HG03045 (cell line): ENCODE data around the gene BAIAP2.

Source experiments
- ATAC-seq: cut with Tn5 transposase; IDR thresholded peaks from one replicate; pipeline ENCODE4 v1.9.1; 2021; ENCODE audit warnings: mild to moderate bottlenecking, moderate library complexity; ENCODE audit not compliant: unreplicated experiment

BAIAP2 gene

DNA sequence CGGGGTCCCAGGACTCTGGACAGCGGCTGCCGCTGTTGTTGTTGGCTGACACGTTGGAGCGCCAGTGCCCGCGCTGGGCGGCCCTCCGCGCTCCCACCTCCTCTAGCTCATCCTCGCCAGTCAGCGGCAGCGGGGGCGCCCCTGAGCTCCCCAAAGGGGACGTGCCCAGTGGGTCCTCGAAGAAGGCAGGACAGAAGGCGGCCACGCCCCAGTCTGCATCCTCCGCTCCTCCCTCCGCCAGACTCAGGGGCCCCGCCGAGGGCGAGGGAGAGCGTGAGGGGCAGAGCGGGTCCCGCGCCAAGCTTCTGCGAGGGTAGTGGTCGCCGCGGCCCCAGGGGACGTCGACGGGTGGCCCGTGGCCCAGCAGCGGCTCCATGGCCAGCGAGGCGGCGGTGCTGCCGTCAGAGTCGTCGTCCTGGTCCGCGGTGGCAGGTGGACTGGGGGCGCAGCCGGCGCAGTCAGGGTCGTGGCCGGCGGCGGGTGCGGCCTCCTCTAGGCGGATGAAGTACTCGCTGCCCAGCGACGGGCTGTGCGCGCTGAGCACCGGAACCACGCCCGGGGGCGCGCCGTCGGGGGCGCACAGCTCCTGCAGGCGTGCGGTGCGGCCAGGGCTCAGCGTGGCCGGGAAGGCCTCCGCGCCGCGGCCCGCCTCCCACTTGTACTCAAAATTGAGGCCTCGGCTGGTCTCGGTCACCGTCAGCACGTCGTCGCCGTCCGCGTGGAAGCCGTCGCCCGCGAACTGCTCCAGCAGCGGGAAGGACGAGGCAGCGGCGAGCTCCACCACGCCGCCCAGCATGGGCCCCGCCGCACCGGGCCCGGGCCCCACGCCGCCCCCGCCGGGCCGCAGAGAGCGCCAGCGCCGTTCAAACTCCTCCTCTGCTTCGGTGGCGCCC, 87.1 kb downstream of the BAIAP2 start:
- ATAC-seq, result no peak

DNA sequence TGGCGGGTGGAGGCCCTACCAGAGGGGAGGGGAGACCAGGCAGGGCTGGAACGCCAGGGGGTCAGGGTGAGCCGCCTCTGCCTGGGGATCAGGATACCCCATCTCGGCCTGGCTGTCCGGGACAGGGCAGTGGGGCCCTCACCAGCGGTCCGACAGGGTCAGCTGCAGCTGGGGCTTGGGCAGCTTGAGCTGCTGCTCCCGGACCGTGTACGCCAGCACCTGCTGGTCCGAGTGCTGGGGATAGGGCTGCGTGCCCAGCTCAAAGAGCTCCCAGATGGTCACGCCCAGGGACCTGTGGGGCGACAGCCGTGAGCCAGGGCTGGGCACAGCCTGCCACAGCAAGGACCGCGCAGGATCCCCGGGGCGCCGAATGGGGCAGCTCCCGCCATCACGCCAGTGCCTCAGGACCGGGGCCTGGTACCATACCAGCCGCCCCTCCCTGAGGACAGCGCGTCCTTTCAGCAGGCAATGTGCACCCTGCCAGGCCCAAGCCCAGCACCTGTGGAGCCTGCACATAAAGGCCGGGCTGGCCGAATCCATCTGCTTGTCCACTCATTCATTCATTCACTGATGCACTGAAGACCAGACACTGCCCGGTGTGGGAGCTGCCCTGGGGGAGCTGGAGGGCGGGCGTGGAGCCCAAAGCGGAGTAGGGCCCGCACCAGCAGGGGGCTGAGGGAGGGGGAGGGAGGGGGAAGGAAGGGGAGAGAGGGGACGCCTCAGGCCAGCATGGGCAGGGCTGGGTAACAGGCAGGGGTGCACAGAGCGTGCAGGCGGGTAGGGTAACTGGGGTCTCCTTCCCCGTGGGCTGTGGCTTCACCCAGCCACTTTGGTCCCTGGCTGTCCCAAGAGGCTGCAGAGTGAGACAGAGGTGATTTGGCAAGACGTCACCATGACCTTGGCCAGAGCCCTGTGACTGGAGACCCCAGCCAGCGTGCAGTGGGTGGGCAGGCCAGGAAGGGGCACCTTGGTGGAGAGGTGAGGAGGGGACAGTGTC, 88.4 kb downstream of the BAIAP2 start:
- ATAC-seq, result no peak

DNA sequence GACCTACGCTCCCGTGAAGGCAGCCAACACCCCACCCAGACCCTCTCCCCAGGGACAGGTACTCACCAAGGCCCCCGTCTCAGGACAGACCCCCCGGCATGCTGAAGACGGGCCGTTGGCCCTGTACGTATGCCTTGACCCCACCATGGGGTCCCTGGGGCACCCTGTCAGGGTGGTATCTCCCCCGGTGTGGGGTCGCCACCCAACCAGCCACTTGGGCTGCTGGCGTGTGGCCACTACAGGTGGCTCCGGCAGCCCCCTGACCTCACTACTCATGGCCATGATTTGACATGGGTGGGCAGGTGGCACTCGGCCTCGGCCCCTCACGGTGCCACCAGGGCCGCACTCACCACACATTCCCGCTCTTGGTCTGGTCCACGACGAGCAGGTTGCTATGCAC, 89.4 kb downstream of the BAIAP2 start:
- ATAC-seq, result no peak

DNA sequence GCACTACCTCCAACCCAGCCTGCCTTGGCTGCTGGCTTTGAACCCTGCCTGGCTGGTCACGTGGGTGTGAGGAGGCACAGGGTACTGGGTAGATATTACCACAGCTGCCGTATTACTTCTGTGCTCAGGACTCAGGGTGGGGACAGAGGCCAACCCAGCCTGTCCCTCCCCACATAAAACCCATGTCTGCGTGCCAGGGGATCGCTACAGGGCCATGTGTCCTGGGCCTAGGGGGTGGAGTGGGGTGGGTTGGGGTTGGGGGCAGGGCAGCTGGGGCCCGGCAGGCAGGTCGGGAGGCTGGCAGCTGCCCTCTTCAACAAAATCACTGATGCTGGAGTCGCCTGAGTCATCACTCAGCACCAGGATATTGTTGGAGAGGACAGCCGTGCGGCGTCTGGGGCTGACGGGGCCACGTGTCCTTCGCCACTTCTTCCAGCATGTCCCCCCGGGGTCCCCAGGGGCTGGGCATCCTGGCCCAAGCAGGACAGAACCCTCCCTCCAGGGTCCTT, 90.7 kb downstream of the BAIAP2 start:
- no peak for ATAC-seq

DNA sequence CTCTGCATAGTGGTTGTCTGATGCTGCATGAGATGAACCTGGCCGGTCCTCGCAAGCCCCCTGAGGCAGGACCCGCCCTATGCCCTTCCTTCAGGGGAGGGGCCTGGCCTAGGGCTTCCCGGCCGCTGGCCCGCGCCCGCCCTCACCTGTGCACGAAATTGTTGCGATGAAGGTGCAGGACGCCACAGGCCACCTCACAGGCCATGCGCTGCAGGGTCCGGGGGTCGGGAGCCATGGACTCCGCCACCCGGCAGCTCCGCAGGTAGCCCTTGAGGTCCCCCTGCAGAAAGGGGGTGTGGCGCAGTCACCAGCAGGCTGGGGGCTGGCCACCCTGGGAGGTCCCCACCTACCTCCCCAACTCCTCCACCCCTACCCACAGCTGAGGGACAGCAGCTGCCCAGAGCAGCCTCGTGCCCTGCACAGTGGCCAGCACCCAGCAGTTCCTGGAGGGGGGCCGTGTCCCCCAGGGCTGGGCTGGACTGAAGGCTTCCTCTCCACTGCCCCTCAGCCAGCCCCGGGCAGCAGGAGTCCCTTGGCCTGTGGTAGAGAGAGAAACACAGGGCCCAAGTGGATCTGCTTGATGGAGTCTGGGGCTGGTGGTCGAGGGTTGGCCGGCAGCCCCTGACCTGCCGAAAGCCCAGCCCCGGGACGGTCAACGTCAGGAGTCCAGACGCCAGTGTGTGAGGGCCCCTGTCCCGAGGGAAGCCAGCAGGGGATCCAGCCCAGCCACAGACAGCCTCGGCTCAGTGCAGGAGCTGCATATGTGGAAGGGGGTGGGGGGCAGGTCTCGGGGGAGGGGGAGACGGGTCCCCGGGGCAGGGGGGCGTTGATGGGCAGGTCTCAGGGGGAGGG, 91.6 kb downstream of the BAIAP2 start:
- ATAC-seq, result no peak

- no peak for ATAC-seq
These were observed 92.1 kb downstream of the BAIAP2 start for GRCh38 chr17:81127133-81127455.

DNA sequence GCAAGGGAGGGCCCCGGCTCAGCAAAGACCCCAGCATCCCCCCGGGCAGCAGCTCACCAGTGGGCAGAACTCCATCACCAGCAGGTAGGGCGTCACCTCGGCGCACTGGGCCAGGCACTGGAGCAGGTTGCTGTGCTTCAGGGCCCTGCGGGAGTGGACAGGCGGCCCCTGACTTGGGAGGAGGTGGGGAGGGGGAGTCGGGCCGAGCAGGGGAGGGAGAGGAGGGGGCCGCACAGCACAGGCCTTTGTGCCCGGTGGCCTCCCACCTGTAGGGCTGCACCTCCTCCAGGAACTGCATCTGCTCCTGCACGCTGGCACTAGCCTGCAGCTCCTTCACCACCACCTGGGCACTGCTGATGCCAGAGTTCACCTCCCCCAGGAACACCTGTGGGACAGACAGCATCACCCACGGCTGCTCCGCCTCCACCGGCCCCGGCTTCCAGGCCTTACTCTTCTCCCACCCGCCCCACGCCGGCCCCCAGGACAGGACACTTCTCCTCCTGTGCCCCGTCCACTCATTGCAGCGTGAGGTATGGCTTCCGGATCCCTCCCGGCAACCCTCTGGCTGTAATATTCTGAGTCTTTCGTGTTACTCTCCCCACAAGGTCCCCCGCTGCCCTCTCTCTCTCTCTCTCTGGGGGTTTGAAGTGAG, 92.7 kb downstream of the BAIAP2 start:
- no peak for ATAC-seq

- no peak for ATAC-seq
These were observed 93.4 kb downstream of the BAIAP2 start for GRCh38 chr17:81128338-81128737.

DNA sequence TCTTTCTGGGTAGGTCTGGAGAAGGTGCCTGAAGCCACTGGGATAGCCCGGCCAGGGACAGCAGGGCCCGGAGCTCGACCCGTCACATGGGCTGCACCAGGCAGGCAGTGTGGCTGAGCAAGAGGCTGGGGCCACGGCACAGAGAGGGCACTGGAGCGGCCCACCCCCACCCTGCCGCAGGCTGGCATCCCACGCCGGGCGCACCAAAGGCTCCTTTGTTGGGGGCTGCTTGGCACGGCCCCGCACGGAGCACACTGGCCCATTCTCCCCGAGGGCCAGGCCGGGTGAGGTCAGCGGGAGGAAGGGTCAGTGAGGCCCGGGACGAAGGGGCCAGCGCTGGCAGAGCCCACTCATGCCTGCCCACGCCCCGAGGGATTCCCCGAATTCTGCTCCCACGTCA, 93.8 kb downstream of the BAIAP2 start:
- no peak for ATAC-seq

- ATAC-seq, result no peak
These were observed 94.3 kb downstream of the BAIAP2 start for GRCh38 chr17:81129289-81129688.

DNA sequence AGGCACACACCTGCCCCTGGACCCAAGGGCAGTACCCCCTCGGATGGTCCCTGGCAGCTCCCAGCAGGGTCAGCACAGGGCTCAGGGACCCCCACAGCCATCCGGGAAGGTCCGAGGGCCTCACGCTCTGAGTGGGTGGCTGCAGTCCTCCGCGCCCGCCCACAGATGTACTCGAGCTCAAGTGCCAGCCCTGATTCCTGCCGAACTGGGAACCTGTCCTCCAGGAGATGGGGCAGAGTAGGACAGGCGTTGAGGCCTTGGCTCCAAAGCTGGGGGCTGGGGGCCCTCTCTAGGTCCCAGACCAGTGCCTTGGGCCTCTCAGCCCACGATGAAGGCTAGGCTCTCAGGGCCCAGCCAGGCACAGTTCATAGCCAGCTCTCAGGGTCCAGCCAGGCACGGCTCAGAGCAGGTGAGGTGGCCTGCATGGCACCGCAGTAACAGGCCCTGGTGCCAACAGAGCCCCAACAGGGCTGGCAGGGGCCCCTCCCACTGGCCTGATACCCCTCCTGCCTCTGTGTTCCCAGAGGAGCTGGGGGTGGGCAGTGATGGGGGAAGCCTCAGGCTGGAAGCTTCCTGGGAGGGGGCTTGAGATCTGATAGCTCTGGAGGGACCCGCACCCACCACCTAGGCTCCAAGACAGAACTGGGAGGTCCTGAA, 94.9 kb downstream of the BAIAP2 start:
- no peak for ATAC-seq

DNA sequence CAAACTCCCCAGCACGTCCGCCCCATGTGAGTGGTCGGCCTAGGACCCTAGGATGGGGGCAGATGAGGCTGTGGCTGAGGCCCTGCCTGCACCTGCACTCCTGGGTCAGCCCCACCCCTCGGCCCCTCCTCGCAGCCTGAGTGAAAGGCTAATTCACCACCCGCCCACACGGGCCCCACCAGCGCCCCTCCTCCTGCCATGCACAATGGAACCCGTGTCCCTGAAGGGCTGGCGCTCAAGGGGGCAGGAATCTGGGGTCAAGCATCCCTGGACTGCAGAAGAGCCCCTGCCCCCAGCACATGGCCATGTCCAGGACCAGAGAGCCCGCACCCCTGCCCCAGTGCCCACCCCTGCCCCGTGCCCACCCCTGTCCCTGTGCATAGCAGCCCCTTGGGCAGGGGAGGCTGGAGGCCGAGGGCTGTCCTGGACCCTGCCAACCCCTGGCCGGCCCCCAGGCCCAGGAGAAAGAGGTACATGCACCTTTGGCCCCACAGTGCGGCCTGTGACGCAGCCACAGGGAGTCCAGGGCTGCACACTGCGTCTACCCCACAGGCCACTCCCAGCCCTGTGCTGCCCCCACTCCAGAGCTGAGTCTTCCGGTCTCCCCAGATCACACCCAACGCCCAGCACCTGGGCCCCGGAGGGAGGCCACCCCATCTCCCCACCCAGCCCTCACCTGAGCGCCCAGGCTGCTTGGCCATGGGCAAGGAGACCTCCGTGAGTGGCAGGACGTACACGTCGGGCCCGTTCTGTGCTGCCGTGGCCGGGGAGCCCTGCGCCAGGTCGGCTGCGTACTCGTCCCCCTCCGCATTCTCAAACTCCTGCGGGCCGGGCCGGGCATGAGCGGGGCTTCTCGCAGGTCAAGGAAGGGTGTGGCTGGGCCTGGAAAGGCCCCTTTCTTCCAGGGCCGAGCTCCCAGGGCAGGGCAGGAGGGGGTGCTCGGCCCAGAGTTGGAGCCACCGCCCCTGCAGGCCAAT, 95.7 kb downstream of the BAIAP2 start:
- ATAC-seq, result no peak

DNA sequence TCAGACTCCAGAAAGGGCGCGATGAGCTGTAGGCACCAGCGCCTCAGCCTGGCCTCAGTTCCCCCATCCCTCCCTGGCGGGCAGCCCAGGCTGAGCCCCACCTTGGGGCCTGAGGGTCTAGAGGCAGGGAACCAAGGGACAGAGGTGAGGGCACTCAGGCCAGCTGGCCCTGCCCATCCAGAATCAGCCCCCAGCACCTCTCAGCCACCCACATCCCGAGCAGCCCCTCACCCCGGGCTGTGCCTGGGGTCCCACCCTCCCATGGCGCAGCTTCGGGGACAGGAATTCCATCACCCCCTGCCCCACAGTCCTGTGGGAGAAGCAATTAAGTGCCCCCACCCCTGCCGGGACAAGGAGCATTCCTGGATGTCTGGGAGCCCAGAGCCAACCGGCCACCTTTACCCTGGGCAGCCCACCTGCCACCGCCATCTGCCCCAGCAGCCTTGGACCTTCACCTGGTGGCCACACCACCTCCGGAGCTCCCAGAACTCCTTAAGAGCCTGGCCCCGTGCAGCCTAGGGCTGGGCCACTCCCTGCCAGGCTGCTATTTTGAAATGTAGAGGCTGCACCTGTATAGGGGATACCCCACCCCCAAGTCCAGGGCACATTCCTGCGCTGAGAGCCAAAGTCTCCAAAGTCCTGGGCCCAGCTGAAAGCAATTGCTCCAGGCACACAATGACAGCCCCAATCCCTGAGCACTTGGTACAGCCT, 96.7 kb downstream of the BAIAP2 start:
- ATAC-seq, result no peak

- ATAC-seq, result no peak
These were observed 97.2 kb downstream of the BAIAP2 start for GRCh38 chr17:81132197-81132540.

DNA sequence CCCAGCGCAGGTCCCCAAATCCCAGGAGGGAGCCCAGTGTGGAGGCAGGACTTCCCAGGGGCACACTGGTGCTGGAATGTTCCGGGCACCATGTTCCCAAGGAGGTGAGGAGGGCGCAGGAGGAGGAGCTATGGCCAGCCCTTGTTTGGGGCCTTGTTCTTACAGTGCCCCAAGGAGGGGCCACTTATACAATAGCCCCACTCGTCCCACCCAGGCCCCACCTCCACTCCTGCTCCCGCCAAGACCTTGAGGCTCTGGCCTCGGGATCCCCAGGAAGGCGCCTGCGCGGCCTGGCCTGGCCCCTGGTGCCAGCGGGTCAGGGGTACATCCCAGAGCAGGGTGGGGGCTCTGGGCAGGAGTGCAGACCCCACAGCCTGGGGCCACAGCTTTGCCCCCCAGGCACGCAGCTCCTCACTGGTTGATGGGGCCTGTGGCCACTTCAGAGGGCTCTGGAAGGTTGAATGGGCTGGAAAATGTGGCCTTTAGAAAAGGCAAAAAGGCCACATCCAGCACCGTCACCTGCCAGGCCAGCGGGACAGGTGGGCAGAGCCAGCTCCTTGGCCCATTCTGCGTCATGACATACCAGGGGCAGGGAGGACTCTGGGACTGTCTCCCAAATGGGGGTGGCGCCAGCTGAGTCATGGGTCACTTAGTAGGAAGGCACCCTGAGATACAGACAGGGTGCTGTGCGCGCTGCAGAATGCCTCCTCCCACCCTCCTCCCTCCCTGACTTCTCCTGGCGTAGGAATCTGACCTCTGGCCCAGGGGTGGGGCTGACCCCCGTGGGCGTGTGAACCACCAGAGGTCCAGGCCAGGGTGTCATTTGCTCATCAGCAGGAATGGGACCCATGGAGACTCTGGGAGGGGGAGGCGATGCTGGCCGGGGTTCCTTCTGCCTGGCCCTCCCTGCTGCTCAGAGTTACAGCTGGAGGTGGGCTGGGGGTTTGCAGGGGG, 98.1 kb downstream of the BAIAP2 start:
- ATAC-seq, result no peak

DNA sequence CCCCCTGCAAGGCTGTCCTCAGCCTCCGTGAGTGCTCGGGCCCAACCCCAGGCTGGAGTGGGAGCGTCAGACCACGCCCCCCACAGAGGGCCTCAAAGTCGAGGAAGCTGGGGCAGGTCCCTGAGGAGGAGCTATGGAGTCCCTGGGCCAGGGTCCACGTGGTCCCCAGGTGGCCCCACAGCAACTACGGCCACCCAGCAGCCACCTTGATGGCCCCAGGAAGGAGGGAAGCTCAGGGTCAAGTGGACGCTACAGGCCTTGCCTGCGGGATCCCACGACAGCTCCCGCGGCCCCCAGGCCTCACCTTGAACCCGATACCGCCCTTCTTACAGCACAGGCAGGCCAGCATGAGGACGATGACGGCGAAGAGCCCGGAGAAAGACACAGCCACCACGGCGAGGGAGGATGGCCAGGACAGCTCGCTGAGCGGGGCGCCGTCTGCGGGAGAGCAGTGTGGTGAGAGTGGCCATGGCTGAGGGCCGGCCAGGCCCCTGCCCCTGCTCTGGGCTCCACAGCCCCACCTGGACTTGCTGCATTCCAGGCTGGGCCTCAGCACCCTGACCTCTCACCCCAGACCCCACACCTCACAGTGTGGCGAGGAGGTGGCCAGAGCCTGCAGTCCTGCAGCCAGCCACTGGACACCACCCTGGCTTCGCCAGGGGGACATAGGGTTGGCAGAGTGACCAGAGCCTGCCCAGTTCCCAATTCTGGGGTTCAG, 99.3 kb downstream of the BAIAP2 start:
- no peak for ATAC-seq
